Adrenal gland (tissue), 12 donors: ENCODE measurements around the gene C1orf185. TPM values are rescaled to one million over a fixed set of nuclear protein-coding genes. Genes with fewer than 3 reads are reported as not detected.
"Not testable (repeated sequence)": the region's sequence is repeated elsewhere in the genome, so short reads cannot be mapped to it uniquely, and the experiment has no call there.

ENCODE experiments used
- DNase-seq, 7 donors: peaks; one replicate each; pipeline ENCODE4 v3.0.0-alpha.2; 2019 to 2020
- H3K27ac ChIP-seq, 5 donors: fragments of 200-600 bp; sonication (generic) in 4 of 5; 1 replicate in 3 of 5; 2 replicates in 2 of 5; pipeline versions ENCODE4 v1.5.1 to v1.8.0; 2016 to 2020; ENCODE audit warnings: mild to moderate bottlenecking in 1 of 5
- H3K27me3 ChIP-seq: fragments of 200-600 bp; 2 replicates; pipeline ENCODE4 v1.8.0; 2021
- H3K36me3 ChIP-seq, 2 donors: fragments of 200-600 bp; replicated peaks in 1 of 2; 1 replicate in 1 of 2; 2 replicates in 1 of 2; pipeline versions ENCODE4 v1.5.1 to v1.8.0; 2018 to 2022
- H3K4me1 ChIP-seq, 2 donors: fragments of 200-600 bp; replicated peaks in 1 of 2; 1 replicate in 1 of 2; 2 replicates in 1 of 2; pipeline versions ENCODE4 v1.5.1 to v1.8.0; 2018 to 2021
- H3K4me3 ChIP-seq, 4 donors: fragments of 200-600 bp; sonication (generic) in 3 of 4; one replicate each; pipeline ENCODE4 v1.5.1; 2016 to 2018
- H3K9me3 ChIP-seq, 3 donors: fragments of 200-600 bp; sonication (generic) in 1 of 3; replicated peaks in 1 of 3; 1 replicate in 2 of 3; 2 replicates in 1 of 3; pipeline versions ENCODE4 v1.5.1 to v1.8.0; 2016 to 2021
- CTCF ChIP-seq, 6 experiments: fragments of 450-650 bp in 4 of 6; fragments of 200-600 bp in 2 of 6; sonication (generic) in 1 of 6; IDR thresholded peaks; 1 replicate in 5 of 6; 2 replicates in 1 of 6; pipeline versions ENCODE4 v1.5.1 to v1.8.0; 2016 to 2021; ENCODE audit warnings: antibody characterized with exemption in 6 of 6, mild to moderate bottlenecking in 2 of 6, moderate library complexity in 1 of 6
- POLR2A ChIP-seq, 2 donors: fragments of 450-650 bp; IDR thresholded peaks; one replicate each; pipeline ENCODE4 v1.6.1; 2017; ENCODE audit warnings: antibody characterized with exemption in 2 of 2, mild to moderate bottlenecking in 2 of 2, moderate library complexity in 1 of 2
- WGBS, 4 donors: extraction: QIAGEN DNeasy Blood & Tissue Kit in 2 of 4; methylation state at CpG; one replicate each; pipeline versions ENCODE4 v1.1.5 to v1.1.7; 2013 to 2017; 5-methylcytosine and 5-hydroxymethylcytosine counted together
- intact Hi-C, 2 donors: fragments of 100-400 bp; cut with DNase I; formaldehyde crosslinking; loops; one replicate each; pipeline versions ENCODE4 v1.14.1 to v1.15.0; 2022 to 2023
- polyA plus RNA-seq, 3 donors: library from polyadenylated mRNA; stranded (reverse); fragments of 200-250 nt in 2 of 3; fragments of 350-450 nt in 1 of 3; fragmentation: Illumina TruSeq in 1 of 3; extraction: RNeasy Lipid Tissue Mini Kit (QIAGEN cat#74804) in 1 of 3; gene quantifications; one replicate each; pipeline ENCODE4 v1.2.3, GENCODE V29; 2013 to 2014
- total RNA-seq, 9 donors: library from RNA; depleted of rRNA in 4 of 9; stranded (reverse); fragments of >200 nt in 4 of 9; fragments of 120-200 nt in 1 of 9; fragmentation: NEBNext Ultra II Directional in 1 of 9; extraction: Animal tissue kit (Norgen Biotek cat#: 25700) in 1 of 9; gene quantifications; one replicate each; pipeline versions ENCODE4 v1.1.0 to v1.2.4, GENCODE V29; 2013 to 2023
- donor health status: healthy with polysubstance abuse.
- donor health status: Bipolar disorder and iron deficiency.
- donor health status: DM: yes; HTN: yes; CAD: no.
- donor health status: DM: no; HTN: no; CAD: no.
- donor health status: DM: no; HTN: no; CAD: no.
- donor health status: DM: yes; HTN: yes; CAD: no.

The C1orf185 gene
- total and polyA plus RNA-seq, 12 donors: not detected

DNA sequence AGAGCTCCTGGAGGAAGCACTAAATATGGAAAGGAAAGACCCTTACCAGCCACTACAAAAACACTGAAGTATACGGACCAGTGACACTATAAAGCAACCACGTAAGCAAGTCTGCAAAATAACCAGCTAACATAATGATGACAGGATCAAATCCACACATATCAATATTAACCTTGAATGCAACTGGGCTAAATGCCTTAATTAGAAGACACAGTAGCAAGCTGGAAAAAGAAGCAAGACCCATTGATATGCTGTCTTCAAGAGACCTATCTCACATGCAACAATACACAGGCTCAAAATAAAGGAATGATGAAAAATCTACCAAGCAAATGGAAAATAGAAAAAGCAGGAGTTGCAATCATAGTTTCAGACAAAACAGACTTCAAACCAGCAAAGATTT, 31.0 kb downstream of the C1orf185 start:
- Histone ChIP-seq H3K36me3 (no peaks in the 10 kb centered on the region), H3K27me3 (no peaks in the 10 kb centered on the region), H3K4me3 (no peak overlapping the region), H3K27ac (no peak overlapping the region), H3K9me3 (peaks cover 0 to 4% (median 0%) of the 10 kb centered on the region in 3 donors), H3K4me1 (no peaks in the 10 kb centered on the region)
- DNase-seq: no peak
- WGBS, 4 donors: 78 to 89% (median 86%) methylated on average over 2 of the region's 2 CpGs
- no peak for TF ChIP-seq POLR2A (IDR thresholded peaks at IDR 0.05)
- TF ChIP-seq CTCF (IDR thresholded peaks at IDR 0.05): no peak
- intact Hi-C loops: no loop called here

GRCh38 chr1:51137696-51138095, 35.7 kb downstream of the C1orf185 start:
- H3K4me3 ChIP-seq, H3K27ac ChIP-seq, intact Hi-C loops, H3K9me3 ChIP-seq, H3K27me3 ChIP-seq, H3K4me1 ChIP-seq, H3K36me3 ChIP-seq, DNase-seq: not testable (repeated sequence)
- WGBS, 4 donors: 34 to 38% (median 37%) methylated on average over 2 of the region's 2 CpGs

DNA sequence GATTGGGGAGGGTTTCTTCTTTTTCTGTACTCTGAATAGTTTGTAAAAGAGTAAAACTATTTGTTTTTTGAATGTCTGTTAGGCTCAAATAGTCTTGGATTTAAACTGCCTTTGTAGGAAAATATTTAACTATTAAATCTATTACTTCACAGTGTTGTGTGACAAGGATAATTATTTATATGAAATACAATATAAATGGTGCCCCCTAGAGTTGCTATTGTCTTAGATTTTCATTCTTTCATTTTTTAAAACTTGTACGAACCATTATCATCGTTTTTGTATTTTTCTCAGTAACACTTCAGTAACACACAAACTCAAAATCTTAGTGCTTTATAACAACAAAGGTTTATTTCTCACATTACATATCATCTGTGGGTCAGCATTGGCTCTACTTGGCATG, 37.4 kb downstream of the C1orf185 start:
- DNase-seq: no peak
- no peaks in the 10 kb centered on the region for H3K36me3 ChIP-seq
- H3K27me3 ChIP-seq: no peaks in the 10 kb centered on the region
- H3K27ac ChIP-seq: no peak overlapping the region
- no peaks in the 10 kb centered on the region for H3K9me3 ChIP-seq
- H3K4me1 ChIP-seq: no peaks in the 10 kb centered on the region
- intact Hi-C loops: no loop called here
- 42 to 51% (median 46%) methylated on average over 2 of the region's 2 CpGs for WGBS, 4 donors
- TF ChIP-seq CTCF (IDR thresholded peaks at IDR 0.05) (no peak), POLR2A (IDR thresholded peaks at IDR 0.05) (no peak)
- H3K4me3 ChIP-seq: no peak overlapping the region

GRCh38 chr1:51147394-51147793, 45.4 kb downstream of the C1orf185 start:
- DNase-seq: no peak
- Histone ChIP-seq H3K36me3 (no peaks in the 10 kb centered on the region), H3K4me3 (no peak overlapping the region), H3K9me3 (no peaks in the 10 kb centered on the region), H3K27ac (no peak overlapping the region), H3K4me1 (no peaks in the 10 kb centered on the region), H3K27me3 (no peaks in the 10 kb centered on the region)
- intact Hi-C loops: no loop called here
- TF ChIP-seq CTCF (IDR thresholded peaks at IDR 0.05): no peak
- no peak for TF ChIP-seq POLR2A (IDR thresholded peaks at IDR 0.05)
- 75 to 86% (median 82%) methylated on average over 2 of the region's 2 CpGs for WGBS, 4 donors

GRCh38 chr1:51154776-51155175, 52.7 kb downstream of the C1orf185 start:
- H3K27me3 ChIP-seq: no peaks in the 10 kb centered on the region
- no peak for TF ChIP-seq CTCF (IDR thresholded peaks at IDR 0.05)
- no peak for TF ChIP-seq POLR2A (IDR thresholded peaks at IDR 0.05)
- no peak overlapping the region for H3K27ac ChIP-seq
- intact Hi-C loops: no loop called here
- H3K36me3 ChIP-seq: no peaks in the 10 kb centered on the region
- no peak overlapping the region for H3K4me3 ChIP-seq
- no peaks in the 10 kb centered on the region for H3K4me1 ChIP-seq
- 86 to 97% (median 91%) methylated on average over 1 of the region's 1 CpG for WGBS, 4 donors
- no peak for DNase-seq
- H3K9me3 ChIP-seq: peaks cover 0 to 12% (median 0%) of the 10 kb centered on the region in 3 donors
